DMS79 (cell line): ENCODE measurements around the gene COL4A2.

Experiments
- DNase-seq: peaks from one replicate; lab custom pipeline; 2025; lab: John Stamatoyannopoulos, UW

Gene COL4A2

GRCh38 chr13:110455941-110456340 is 148.9 kb downstream of the COL4A2 start:
- DNase-seq = peak; percentile 97

GRCh38 chr13:110456550-110456949 is 149.5 kb downstream of the COL4A2 start:
- DNase-seq = no peak

- no peak for DNase-seq
Observed at GRCh38 chr13:110457361-110457760, 150.3 kb downstream of the COL4A2 start.

- DNase-seq = no peak
Observed at GRCh38 chr13:110458017-110458416, 150.9 kb downstream of the COL4A2 start.

GRCh38 chr13:110458594-110459365 is 151.7 kb downstream of the COL4A2 start:
- no peak for DNase-seq

- DNase-seq = no peak
Observed at GRCh38 chr13:110462091-110462490, 155.0 kb downstream of the COL4A2 start.

GRCh38 chr13:110463156-110463555 is 156.1 kb downstream of the COL4A2 start:
- no peak for DNase-seq

GRCh38 chr13:110463871-110464510 is 156.9 kb downstream of the COL4A2 start:
- no peak for DNase-seq

- DNase-seq = no peak
Observed at GRCh38 chr13:110464556-110465333, 157.7 kb downstream of the COL4A2 start.

GRCh38 chr13:110465696-110466095 is 158.6 kb downstream of the COL4A2 start:
- no peak for DNase-seq

GRCh38 chr13:110466266-110466915 is 159.3 kb downstream of the COL4A2 start:
- DNase-seq = no peak

GRCh38 chr13:110467516-110468110 is 160.5 kb downstream of the COL4A2 start:
- no peak for DNase-seq

GRCh38 chr13:110468986-110469495 is 162.0 kb downstream of the COL4A2 start:
- DNase-seq = no peak

GRCh38 chr13:110469597-110469996 is 162.5 kb downstream of the COL4A2 start:
- DNase-seq = no peak

- DNase-seq = no peak
Observed at GRCh38 chr13:110470272-110471009, 163.4 kb downstream of the COL4A2 start.

GRCh38 chr13:110471156-110471832 is 164.2 kb downstream of the COL4A2 start:
- DNase-seq = no peak

GRCh38 chr13:110471833-110472162 is 164.7 kb downstream of the COL4A2 start:
- no peak for DNase-seq

- no peak for DNase-seq
Observed at GRCh38 chr13:110472904-110473563, 165.9 kb downstream of the COL4A2 start.

- no peak for DNase-seq
Observed at GRCh38 chr13:110474713-110475112, 167.6 kb downstream of the COL4A2 start.

GRCh38 chr13:110475117-110475516 is 168.0 kb downstream of the COL4A2 start:
- DNase-seq = peak; percentile 67
